Neural crest cell (in vitro differentiated cells): ENCODE measurements around the gene SGK1. TPM values are rescaled to one million over a fixed set of nuclear protein-coding genes. Genes with fewer than 3 reads are reported as not detected.

ENCODE experiments used
- DNase-seq: peaks from one replicate; pipeline ENCODE4 v3.0.0; 2021; ENCODE audit warnings: low read depth, mixed read lengths, low spot score
- H3K27ac Mint-ChIP-seq: one replicate; pipeline ENCODE4 v1.8.0; 2021; ENCODE audit warnings: mild to moderate bottlenecking, mixed read lengths; ENCODE audit not compliant: unreplicated experiment
- H3K27me3 Mint-ChIP-seq: 2 replicates; pipeline ENCODE4 v1.8.0; 2021; ENCODE audit warnings: low read depth, mild to moderate bottlenecking, mixed read lengths
- H3K36me3 Mint-ChIP-seq: 2 replicates; pipeline ENCODE4 v1.8.0; 2021; ENCODE audit warnings: low read depth, mild to moderate bottlenecking, mixed read lengths
- H3K4me1 Mint-ChIP-seq: 2 replicates; pipeline ENCODE4 v1.8.0; 2021; ENCODE audit warnings: mixed read lengths
- H3K4me3 Mint-ChIP-seq: one replicate; pipeline ENCODE4 v1.8.0; 2021; ENCODE audit warnings: mild to moderate bottlenecking, mixed read lengths
- H3K9me3 Mint-ChIP-seq: 2 replicates; pipeline ENCODE4 v1.8.0; 2021; ENCODE audit warnings: mixed read lengths
- CTCF ChIP-seq: fragments of 200-600 bp; sonication (generic); conservative IDR thresholded peaks from 2 replicates; pipeline ENCODE4 v1.5.0; 2021; ENCODE audit warnings: antibody characterized with exemption, mild to moderate bottlenecking
- total RNA-seq: library from RNA; stranded (reverse); gene quantifications from 2 replicates; pipeline ENCODE4 v1.2.1, GENCODE V29; 2021

SGK1 gene
- total RNA-seq, 1 donor from 2014 or later, result 5.9 TPM

- no peak overlapping the region for H3K4me3 Mint-ChIP-seq
Observed at GRCh38 chr6:134169871-134170486, 147.9 kb downstream of the SGK1 start.

GRCh38 chr6:134168590-134169208, 149.2 kb downstream of the SGK1 start:
- no peak for DNase-seq
- Mint-ChIP-seq H3K27me3 (no peaks in the 10 kb centered on the region), H3K4me1 (peaks cover under 1% of the 10 kb centered on the region), H3K27ac (no peak overlapping the region), H3K9me3 (no peaks in the 10 kb centered on the region), H3K36me3 (no peaks in the 10 kb centered on the region), H3K4me3 (no peak overlapping the region)
- TF ChIP-seq CTCF, result no peak

More at GRCh38 chr6:134169871-134170486, 147.9 kb downstream of the SGK1 start:
- TF ChIP-seq CTCF, result no peak
- H3K27me3 Mint-ChIP-seq, result no peaks in the 10 kb centered on the region
- H3K4me1 Mint-ChIP-seq, result peaks cover 8% of the 10 kb centered on the region
- H3K9me3 Mint-ChIP-seq, result no peaks in the 10 kb centered on the region
- no peak for DNase-seq
- no peak overlapping the region for H3K27ac Mint-ChIP-seq
- H3K36me3 Mint-ChIP-seq, result no peaks in the 10 kb centered on the region

GRCh38 chr6:134166511-134167261, 151.2 kb downstream of the SGK1 start:
- no peak for DNase-seq
- Mint-ChIP-seq H3K36me3 (no peaks in the 10 kb centered on the region), H3K27me3 (no peaks in the 10 kb centered on the region), H3K4me3 (no peak overlapping the region), H3K9me3 (no peaks in the 10 kb centered on the region), H3K27ac (no peak overlapping the region), H3K4me1 (no peaks in the 10 kb centered on the region)
- TF ChIP-seq CTCF, result no peak

- H3K9me3 Mint-ChIP-seq, result no peaks in the 10 kb centered on the region
- DNase-seq, result no peak
- no peaks in the 10 kb centered on the region for H3K4me1 Mint-ChIP-seq
- no peaks in the 10 kb centered on the region for H3K27me3 Mint-ChIP-seq
- no peak for TF ChIP-seq CTCF
- H3K36me3 Mint-ChIP-seq, result no peaks in the 10 kb centered on the region
- H3K27ac Mint-ChIP-seq, result no peak overlapping the region
- H3K4me3 Mint-ChIP-seq, result no peak overlapping the region
Observed at GRCh38 chr6:134165561-134166201, 152.2 kb downstream of the SGK1 start.

GRCh38 chr6:134164300-134164699, 153.6 kb downstream of the SGK1 start:
- DNase-seq, result no peak
- Mint-ChIP-seq H3K27ac (no peak overlapping the region), H3K4me3 (no peak overlapping the region), H3K36me3 (no peaks in the 10 kb centered on the region), H3K9me3 (peaks cover 2% of the 10 kb centered on the region), H3K27me3 (no peaks in the 10 kb centered on the region), H3K4me1 (no peaks in the 10 kb centered on the region)
- TF ChIP-seq CTCF, result no peak
